K562 (cell line): ENCODE data around the gene DNAJB13. TPM values are rescaled to one million over a fixed set of nuclear protein-coding genes. Genes with fewer than 3 reads are reported as not detected.

Experiments used
- ATAC-seq: fragments of 200-7000 bp; cut with Tn5 transposase; 3 replicates; pipeline ENCODE4 v1.9.1; 2020; ENCODE audit warnings: moderate library complexity
- BruUV-seq: library from RNA; stranded (reverse); fragments of 400-500 nt; replicated peaks from 2 replicates; lab custom pipeline; 2021; lab: Mats Ljungman, UMichigan
- CTCF ChIA-PET: fragments of 300-600 bp; formaldehyde crosslinking; extraction: SDS; loops from one replicate; lab custom pipeline; 2021; ENCODE audit warnings: low intra/inter-chr PET ratio; lab: Yijun Ruan, JAX
- POLR2A ChIA-PET: fragments of 300-600, 350-650 bp; sonication (Branson Sonifier 250); formaldehyde crosslinking; extraction: SDS; loops from one replicate; lab custom pipeline; 2021; ENCODE audit warnings: antibody characterized with exemption, inconsistent platforms; lab: Yijun Ruan, JAX
- DNase-seq, 4 experiments: peaks; one replicate each; pipeline versions ENCODE4 v3.0.0 to v3.0.0-alpha.2; 2011 to 2018; ENCODE audit warnings: low spot score in 3 of 4, mixed read lengths in 3 of 4; ENCODE audit errors: extremely low read depth in 1 of 4
- FAIRE-seq: peaks from 2 replicates; lab custom pipeline; 2011; peaks lifted over from hg19 to GRCh38; lab: Jason Lieb, UNC
- H2AFZ ChIP-seq: 2 replicates; pipeline ENCODE4 v1.6.0; 2011; ENCODE audit warnings: low read depth, low read length, control low read depth, inconsistent platforms
- H3K27ac ChIP-seq: fragments of 200-600 bp; 3 replicates; pipeline ENCODE4 v1.8.0; 2011; ENCODE audit warnings: low read depth, mild to moderate bottlenecking, control low read depth, inconsistent platforms, low read length, moderate library complexity, mixed read lengths; ENCODE audit errors: extremely low read depth
- H3K27me3 ChIP-seq, 2 experiments: fragments of 300-600 bp in 1 of 2; 2 replicates in 1 of 2; 3 replicates in 1 of 2; pipeline versions ENCODE4 v1.6.0 to v1.8.0; 2011; ENCODE audit warnings: inconsistent platforms in 2 of 2, low read length in 2 of 2, mild to moderate bottlenecking in 1 of 2, mixed read lengths in 1 of 2, moderate library complexity in 1 of 2; ENCODE audit not compliant: control insufficient read depth in 2 of 2, insufficient read depth in 2 of 2
- H3K36me3 ChIP-seq: fragments of 300-600 bp; 3 replicates; pipeline ENCODE4 v1.8.0; 2011; ENCODE audit warnings: mild to moderate bottlenecking, low read length, inconsistent platforms; ENCODE audit not compliant: control insufficient read depth, insufficient read depth
- H3K4me1 ChIP-seq, 2 experiments: fragments of 200-600 bp in 1 of 2; replicated peaks in 1 of 2; 2 replicates in 1 of 2; 3 replicates in 1 of 2; pipeline versions ENCODE4 v1.5.1 to v1.8.0; 2011; ENCODE audit warnings: inconsistent platforms in 2 of 2, low read length in 2 of 2, mild to moderate bottlenecking in 1 of 2, mixed read lengths in 1 of 2, moderate library complexity in 1 of 2; ENCODE audit not compliant: control insufficient read depth in 2 of 2, insufficient read depth in 2 of 2
- H3K4me2 ChIP-seq: 2 replicates; pipeline ENCODE4 v1.6.1; 2011; ENCODE audit warnings: low read length, control low read depth, inconsistent platforms, mixed read lengths; ENCODE audit not compliant: insufficient read depth
- H3K4me3 ChIP-seq: fragments of 200-600 bp; sonication (generic), shearing (Covaris generic); 2 replicates; pipeline ENCODE4 v1.5.1; 2016; ENCODE audit warnings: control low read depth, inconsistent platforms
- H3K79me2 ChIP-seq: fragments of 200-600 bp; 3 replicates; pipeline ENCODE4 v1.8.0; 2011; ENCODE audit warnings: low read length, inconsistent platforms; ENCODE audit not compliant: control insufficient read depth, insufficient read depth
- H3K9ac ChIP-seq, 2 experiments: 2 replicates each; pipeline versions ENCODE4 v1.6.0 to v1.6.1; 2011; ENCODE audit warnings: low read depth in 2 of 2, low read length in 2 of 2, control low read depth in 1 of 2, inconsistent platforms in 1 of 2, mild to moderate bottlenecking in 1 of 2, mixed read lengths in 1 of 2; ENCODE audit not compliant: insufficient read depth in 1 of 2
- H3K9me1 ChIP-seq: one replicate; pipeline ENCODE4 v1.6.0; 2011; ENCODE audit warnings: inconsistent platforms, mild to moderate bottlenecking, low read length, moderate library complexity; ENCODE audit not compliant: control insufficient read depth, insufficient read depth
- H3K9me3 ChIP-seq: replicated peaks from 2 replicates; pipeline ENCODE4 v1.5.1; 2011; ENCODE audit warnings: low read depth, low read length, inconsistent platforms; ENCODE audit not compliant: control insufficient read depth, insufficient read depth
- H4K20me1 ChIP-seq: replicated peaks from 2 replicates; pipeline ENCODE4 v1.6.1; 2011; ENCODE audit warnings: low read length, inconsistent platforms, mixed read lengths; ENCODE audit not compliant: control insufficient read depth, insufficient read depth
- BRF2 ChIP-seq: IDR thresholded peaks from 3 replicates; pipeline ENCODE4 v1.6.1; 2011; ENCODE audit warnings: borderline replicate concordance, mild to moderate bottlenecking; ENCODE audit not compliant: insufficient read length, insufficient read depth
- CREM ChIP-seq: IDR thresholded peaks from 2 replicates; pipeline ENCODE4 v1.6.1; 2014; ENCODE audit warnings: antibody characterized with exemption, low read depth
- FIP1L1 ChIP-seq: fragments of 200-400 bp; formaldehyde crosslinking; IDR thresholded peaks from 2 replicates; pipeline ENCODE4 v1.6.1; 2018; ENCODE audit warnings: mild to moderate bottlenecking, low read depth, low read length; ENCODE audit not compliant: poor library complexity, severe bottlenecking
- HBP1 ChIP-seq: fragments of 450-650 bp; formaldehyde crosslinking; IDR thresholded peaks from 2 replicates; pipeline ENCODE4 v1.4.0; 2022; ENCODE audit warnings: missing genetic modification characterization
- JUNB ChIP-seq: fragments of 450-650 bp; formaldehyde crosslinking; conservative IDR thresholded peaks from 2 replicates; pipeline ENCODE4 v1.4.0; 2020; ENCODE audit warnings: mild to moderate bottlenecking
- LCOR ChIP-seq: sonication (generic); formaldehyde crosslinking; IDR thresholded peaks from 2 replicates; pipeline ENCODE4 v1.8.0; 2022; ENCODE audit warnings: mild to moderate bottlenecking, missing genetic modification reagents
- MTA1 ChIP-seq: fragments of 450-650 bp; IDR thresholded peaks from 2 replicates; pipeline ENCODE4 v1.6.1; 2017; ENCODE audit warnings: borderline replicate concordance
- NEUROD1 ChIP-seq: fragments of 150-350 bp; IDR thresholded peaks from 2 replicates; pipeline ENCODE4 v1.6.1; 2014; ENCODE audit warnings: borderline replicate concordance, low read length, low read depth; ENCODE audit not compliant: partially characterized antibody
- PHB ChIP-seq: fragments of 250-450 bp; sonication (Bioruptor Pico); IDR thresholded peaks from 2 replicates; pipeline ENCODE4 v1.5.0; 2021
- SMARCA5 ChIP-seq: fragments of 450-650 bp; IDR thresholded peaks from 2 replicates; pipeline ENCODE4 v1.6.1; 2016
- SMC3 ChIP-seq: conservative IDR thresholded peaks from 2 replicates; pipeline ENCODE4 v1.6.1; 2011; ENCODE audit warnings: low read depth, low read length, improper control_type of control experiment; ENCODE audit not compliant: insufficient read depth
- TCF7L2 ChIP-seq: fragments of 150-350 bp; IDR thresholded peaks from 2 replicates; pipeline ENCODE4 v1.6.1; 2016; ENCODE audit warnings: low read depth, mild to moderate bottlenecking, low read length, moderate library complexity
- ZFP1 ChIP-seq: fragments of 450-650 bp; formaldehyde crosslinking; IDR thresholded peaks from 2 replicates; pipeline ENCODE4 v1.4.0; 2020; ENCODE audit warnings: mild to moderate bottlenecking, mixed read lengths
- ZNF134 ChIP-seq: fragments of 250-450 bp; sonication (Bioruptor Pico); conservative IDR thresholded peaks from 2 replicates; pipeline ENCODE4 v1.4.0; 2020
- ZNF311 ChIP-seq: fragments of 250-450 bp; sonication (Bioruptor Pico); IDR thresholded peaks from 2 replicates; pipeline ENCODE4 v1.4.0; 2020; ENCODE audit warnings: mild to moderate bottlenecking, moderate library complexity
- WGBS: fragments of 100-300 bp; shearing (Covaris generic); methylation state at CpG from one replicate; pipeline ENCODE4 v1.1.6; 2016; ENCODE audit warnings: low coverage, mixed read lengths; ENCODE audit not compliant: insufficient coverage; ENCODE audit errors: missing lambda C conversion rate; 5-methylcytosine and 5-hydroxymethylcytosine counted together
- in situ Hi-C: fragments of 300-500 bp; cut with MboI; formaldehyde crosslinking; loops from 4 replicates; pipeline ENCODE4 v1.15.0; 2018; ENCODE audit warnings: inconsistent platforms, mixed read lengths
- intact Hi-C: fragments of 100-400 bp; cut with micrococcal nuclease; formaldehyde crosslinking; loops from 2 replicates; pipeline ENCODE4 v1.14.2; 2022
- polyA plus RNA-seq, 8 experiments: library from polyadenylated mRNA; depleted of rRNA in 4 of 8; stranded (reverse) in 5 of 8; unstranded in 3 of 8; fragments of >200 nt; fragmentation: Nextera tagmentation in 2 of 8; fragmentation: Illumina TruSeq in 1 of 8; extraction: Ambion mirVana in 2 of 8; extraction: Trizol in 1 of 8; gene quantifications; 2 replicates each; pipeline versions ENCODE4 v1.2.1 to v1.2.3, GENCODE V29; 2011 to 2014; ENCODE audit warnings: inconsistent platforms in 1 of 8, missing spikeins in 1 of 8
- total RNA-seq, 7 experiments: library from RNA; depleted of rRNA in 6 of 7; stranded (reverse); fragments of >200 nt in 6 of 7; fragmentation: Illumina TruSeq in 2 of 7; extraction: Trizol in 2 of 7; gene quantifications; 2 replicates each; pipeline versions ENCODE4 v1.2.1 to v1.2.3, GENCODE V29; 2011 to 2021; ENCODE audit warnings: low replicate concordance in 1 of 7

DNAJB13 gene
- total and polyA plus RNA-seq, 9 of the 15 experiments (the other 6 are each of a cell fraction or from before 2014, with no cell fraction given) = 0.14 TPM; not detected in 8

GRCh38 chr11:73929388-73929787 is 21.4 kb upstream of the DNAJB13 start (continued):
- TF ChIP-seq FIP1L1 (no peak), NEUROD1 (no peak), ZNF134 (CRISPR knock-in tag) (no peak)

GRCh38 chr11:73931039-73931645 is 19.7 kb upstream of the DNAJB13 start:
- Histone ChIP-seq H4K20me1 (no peaks in the 10 kb centered on the region), H3K79me2 (no peaks in the 10 kb centered on the region), H2AFZ (peak overlapping the region; percentile 52), H3K4me1 (no peaks in the 10 kb centered on the region), H3K27me3 (no peaks in the 10 kb centered on the region), H3K36me3 (peaks cover 39% of the 10 kb centered on the region), H3K9me3 (no peaks in the 10 kb centered on the region), H3K4me3 (no peak overlapping the region), H3K4me2 (no peak overlapping the region), H3K9me1 (no peaks in the 10 kb centered on the region), H3K27ac (no peak overlapping the region), H3K9ac (no peak overlapping the region)
- DNase-seq (peak; percentile 41 to 75 (median 58)), ATAC-seq (peak; percentile 100), FAIRE-seq (peak; percentile 91)
- in situ Hi-C loops = no loop called here
- intact Hi-C loops = loop anchor here (1.0 to 10.0 kb wide), 4 partner anchors 146 to 579 kb away; partner anchors contain the start of gene MRPL48
- WGBS = 57% methylated on average over 7 of the region's 7 CpGs
- ChIA-PET POLR2A (interaction anchor here (1.0 to 1.2 kb wide), 3 partner anchors 40 to 305 kb away, joined by 3 to 4 read pairs (median 3); no protein-coding TSS in a partner anchor), CTCF (interaction anchor here (0.9 to 3.5 kb wide), 3 partner anchors 305 to 526 kb away, joined by 3 to 22 read pairs (median 3); no protein-coding TSS in a partner anchor)
- no TSS peak for BruUV-seq
- TF ChIP-seq ZFP1 (no peak), SMARCA5 (no peak), LCOR (CRISPR knock-in tag) (no peak), MTA1 (no peak), BRF2 (no peak), HBP1 (CRISPR knock-in tag) (no peak), PHB (CRISPR knock-in tag) (no peak), TCF7L2 (no peak), SMC3 (peak; percentile 64), ZNF311 (CRISPR knock-in tag) (no peak), JUNB (CRISPR knock-in tag) (no peak), CREM (no peak)
